GM18507 (cell line): ENCODE results near the gene SAMD11.

ENCODE experiments used
- DNase-seq: peaks from one replicate; pipeline ENCODE4 v3.0.0; 2011; ENCODE audit warnings: low read depth; ENCODE audit not compliant: insufficient read length; ENCODE audit errors: extremely low spot score
- FAIRE-seq: peaks from 2 replicates; lab custom pipeline; 2011; peaks lifted over from hg19 to GRCh38; lab: Jason Lieb, UNC

Gene SAMD11

GRCh38 chr1:904310-904950 lies 19.3 kb upstream of the SAMD11 start:
- DNase-seq (peak; percentile 83), FAIRE-seq (peak; percentile 51)

- FAIRE-seq (peak; percentile 76), DNase-seq (no peak)
Observed at GRCh38 chr1:905071-905749, 18.5 kb upstream of the SAMD11 start.

GRCh38 chr1:905811-906599 lies 17.7 kb upstream of the SAMD11 start:
- FAIRE-seq: no peak
- DNase-seq: no peak

GRCh38 chr1:906600-907420 lies 16.9 kb upstream of the SAMD11 start:
- FAIRE-seq (peak; percentile 83), DNase-seq (no peak)

GRCh38 chr1:907611-908451 lies 15.9 kb upstream of the SAMD11 start:
- FAIRE-seq (no peak), DNase-seq (no peak)

- no peak for FAIRE-seq
- DNase-seq: no peak
Observed at GRCh38 chr1:908661-909060, 15.1 kb upstream of the SAMD11 start.

GRCh38 chr1:909861-910310 lies 13.8 kb upstream of the SAMD11 start:
- no peak for FAIRE-seq
- no peak for DNase-seq

GRCh38 chr1:910311-910880 lies 13.3 kb upstream of the SAMD11 start:
- DNase-seq (no peak), FAIRE-seq (no peak)

GRCh38 chr1:910881-911721 lies 12.6 kb upstream of the SAMD11 start:
- DNase-seq: no peak
- FAIRE-seq: no peak

GRCh38 chr1:911875-912739 lies 11.6 kb upstream of the SAMD11 start:
- DNase-seq (no peak), FAIRE-seq (no peak)

- FAIRE-seq (no peak), DNase-seq (no peak)
Observed at GRCh38 chr1:912740-913301, 10.9 kb upstream of the SAMD11 start.

- no peak for DNase-seq
- no peak for FAIRE-seq
Observed at GRCh38 chr1:913491-914130, 10.1 kb upstream of the SAMD11 start.

GRCh38 chr1:914131-914890 lies 9.4 kb upstream of the SAMD11 start:
- no peak for FAIRE-seq
- no peak for DNase-seq

- FAIRE-seq (no peak), DNase-seq (no peak)
Observed at GRCh38 chr1:914891-915280, 8.8 kb upstream of the SAMD11 start.
